ENCODE measurements around the gene SLC40A1.

GRCh38 chr2:189560273-189560586 is 20.4 kb downstream of the SLC40A1 start:
- TF ChIP-seq CTCF (conservative IDR thresholded peaks at IDR 0.05; ENCODE audit: low read length) (no peak), EZH2phosphoT487 (IDR thresholded peaks at IDR 0.05; ENCODE audit: borderline replicate concordance, low read depth, low read length) (no peak)
